ENCODE measurements around the gene TENM3.

- TF ChIP-seq POLR2A (IDR thresholded peaks at IDR 0.05) (no peak), CTCF (IDR thresholded peaks at IDR 0.05) (no peak)
Observed at GRCh38 chr4:182238355-182238931, 4.8 kb upstream of the TENM3 start.

Measured in uterus (tissue), 2 donors.